ENCODE data around the gene TNN.

GRCh38 chr1:175116903-175117302 lies 49.3 kb downstream of the TNN start:
- TF ChIP-seq GATA2 (IDR thresholded peaks at IDR 0.05; ENCODE audit: low read depth, low read length) (no peak), GATA3 (IDR thresholded peaks at IDR 0.05; ENCODE audit: low read depth, low read length) (no peak)
